ENCODE results near the gene SBDS.

DNA sequence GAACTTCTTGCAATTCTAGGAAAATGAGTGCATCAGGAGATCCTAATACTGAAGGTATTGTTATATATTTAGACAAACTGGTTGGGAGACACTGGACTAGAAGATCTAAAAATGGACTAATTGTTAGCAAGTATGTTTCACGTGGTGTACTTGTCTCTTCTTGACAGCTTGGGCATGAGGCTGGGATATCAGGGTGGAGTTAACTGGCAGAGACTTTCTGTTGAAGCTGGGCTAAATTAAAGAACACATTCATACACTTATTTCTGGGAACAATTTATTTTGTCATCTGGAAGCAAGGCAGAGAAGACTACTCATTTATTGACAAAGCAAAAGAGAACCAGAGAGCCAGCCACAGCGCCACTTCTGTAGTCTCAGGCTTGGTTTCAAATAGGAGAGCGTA is 27.1 kb upstream of the SBDS start:
- TF ChIP-seq, protein P1, sequence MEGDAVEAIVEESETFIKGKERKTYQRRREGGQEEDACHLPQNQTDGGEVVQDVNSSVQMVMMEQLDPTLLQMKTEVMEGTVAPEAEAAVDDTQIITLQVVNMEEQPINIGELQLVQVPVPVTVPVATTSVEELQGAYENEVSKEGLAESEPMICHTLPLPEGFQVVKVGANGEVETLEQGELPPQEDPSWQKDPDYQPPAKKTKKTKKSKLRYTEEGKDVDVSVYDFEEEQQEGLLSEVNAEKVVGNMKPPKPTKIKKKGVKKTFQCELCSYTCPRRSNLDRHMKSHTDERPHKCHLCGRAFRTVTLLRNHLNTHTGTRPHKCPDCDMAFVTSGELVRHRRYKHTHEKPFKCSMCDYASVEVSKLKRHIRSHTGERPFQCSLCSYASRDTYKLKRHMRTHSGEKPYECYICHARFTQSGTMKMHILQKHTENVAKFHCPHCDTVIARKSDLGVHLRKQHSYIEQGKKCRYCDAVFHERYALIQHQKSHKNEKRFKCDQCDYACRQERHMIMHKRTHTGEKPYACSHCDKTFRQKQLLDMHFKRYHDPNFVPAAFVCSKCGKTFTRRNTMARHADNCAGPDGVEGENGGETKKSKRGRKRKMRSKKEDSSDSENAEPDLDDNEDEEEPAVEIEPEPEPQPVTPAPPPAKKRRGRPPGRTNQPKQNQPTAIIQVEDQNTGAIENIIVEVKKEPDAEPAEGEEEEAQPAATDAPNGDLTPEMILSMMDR (IDR thresholded peaks at IDR 0.05), result no peak
- TF ChIP-seq EZH2 (IDR thresholded peaks at IDR 0.05; ENCODE audit: borderline replicate concordance, insufficient read depth, low read depth, low read length, poor library complexity, severe bottlenecking), result no peak
